PC-9 (cell line): ENCODE measurements around the gene RASD2. TPM values are rescaled to one million over a fixed set of nuclear protein-coding genes. Genes with fewer than 3 reads are reported as not detected.
A peak's percentile ranks its signal among the peaks of the same experiment; 100 is the strongest.

Source experiments
- BruUV-seq: library from RNA; stranded (reverse); fragments of 400-500 nt; replicated peaks from 2 replicates; lab custom pipeline; 2021; lab: Mats Ljungman, UMichigan
- CTCF ChIA-PET: fragments of 300-600 bp; sonication (Branson Sonifier 250); formaldehyde crosslinking; loops from one replicate; lab custom pipeline; 2022; ENCODE audit warnings: antibody characterized with exemption; lab: Charles Lee
- POLR2A ChIA-PET: fragments of 300-600 bp; sonication (Branson Sonifier 250); formaldehyde crosslinking; loops from one replicate; lab custom pipeline; 2022; ENCODE audit warnings: antibody characterized with exemption; ENCODE audit not compliant: unreplicated experiment; lab: Charles Lee
- DNase-seq, 2 experiments: peaks; one replicate each; pipeline versions ENCODE4 v3.0.0 to v3.0.0-alpha.2; 2015 to 2022; ENCODE audit warnings: mixed read lengths in 1 of 2
- H2AFZ ChIP-seq: fragments of 200-600 bp; sonication (generic); 2 replicates; pipeline ENCODE4 v1.8.1; 2017; ENCODE audit warnings: antibody characterized with exemption
- H3F3A ChIP-seq: fragments of 200-600 bp; sonication (generic); 2 replicates; pipeline ENCODE4 v1.8.1; 2017; ENCODE audit warnings: antibody characterized with exemption, mild to moderate bottlenecking, low read depth; ENCODE audit not compliant: insufficient read depth
- H3K27ac ChIP-seq: fragments of 200-600 bp; sonication (generic); 2 replicates; pipeline ENCODE4 v1.6.1; 2016; ENCODE audit warnings: mixed run types
- H3K27me3 ChIP-seq: fragments of 200-600 bp; sonication (generic); 2 replicates; pipeline ENCODE4 v1.6.1; 2016; ENCODE audit warnings: low read depth, mixed run types; ENCODE audit not compliant: insufficient read depth
- H3K36me3 ChIP-seq: fragments of 200-600 bp; sonication (generic); 2 replicates; pipeline ENCODE4 v1.6.1; 2016; ENCODE audit warnings: low read depth, mixed run types
- H3K4me1 ChIP-seq: fragments of 200-600 bp; sonication (generic); replicated peaks from 2 replicates; pipeline ENCODE4 v1.6.1; 2016; ENCODE audit warnings: mixed run types; ENCODE audit not compliant: insufficient read depth
- H3K4me2 ChIP-seq: fragments of 200-600 bp; sonication (generic); 2 replicates; pipeline ENCODE4 v1.6.1; 2017; ENCODE audit warnings: mixed run types
- H3K4me3 ChIP-seq: fragments of 200-600 bp; sonication (generic); 2 replicates; pipeline ENCODE4 v1.6.1; 2016; ENCODE audit warnings: mixed run types
- H3K79me2 ChIP-seq: fragments of 200-600 bp; sonication (generic); 2 replicates; pipeline ENCODE4 v1.6.1; 2017; ENCODE audit warnings: low read depth, mixed run types
- H3K9me2 ChIP-seq: fragments of 200-600 bp; sonication (generic); 2 replicates; pipeline ENCODE4 v1.8.1; 2017; ENCODE audit warnings: mild to moderate bottlenecking; ENCODE audit not compliant: insufficient read depth
- H3K9me3 ChIP-seq: fragments of 200-600 bp; sonication (generic); 2 replicates; pipeline ENCODE4 v1.8.1; 2016; ENCODE audit warnings: low read depth; ENCODE audit not compliant: insufficient read depth
- H4K20me1 ChIP-seq: fragments of 200-600 bp; sonication (generic); 2 replicates; pipeline ENCODE4 v1.8.1; 2017; ENCODE audit not compliant: insufficient read depth
- CTCF ChIP-seq: fragments of 200-600 bp; sonication (generic); conservative IDR thresholded peaks from 2 replicates; pipeline ENCODE4 v1.6.1; 2017; ENCODE audit warnings: mixed run types, antibody characterized with exemption, mild to moderate bottlenecking, moderate library complexity
- EZH2 ChIP-seq: fragments of 200-600 bp; sonication (generic); IDR thresholded peaks from 2 replicates; pipeline ENCODE4 v1.8.0; 2017; ENCODE audit warnings: antibody characterized with exemption, low read depth
- intact Hi-C: fragments of 100-400 bp; cut with micrococcal nuclease; formaldehyde crosslinking; loops from one replicate; pipeline ENCODE4 v1.10.0; 2022; ENCODE audit not compliant: unreplicated experiment
- total RNA-seq: library from RNA; stranded (reverse); gene quantifications from 2 replicates; pipeline ENCODE4 v1.2.3, GENCODE V29; 2021

Gene RASD2
- total RNA-seq, 1 experiment from 2014 or later = 0.70 TPM

GRCh38 chr22:35560366-35560765, 19.7 kb downstream of the RASD2 start:
- Histone ChIP-seq H3K4me2 (no peak overlapping the region), H4K20me1 (no peaks in the 10 kb centered on the region), H3K4me3 (no peak overlapping the region), H3K27me3 (no peaks in the 10 kb centered on the region), H3F3A (peaks cover 46% of the 10 kb centered on the region; the same call in 1 of the 2 replicates), H3K4me1 (peaks cover 14% of the 10 kb centered on the region), H3K79me2 (no peaks in the 10 kb centered on the region), H3K36me3 (no peaks in the 10 kb centered on the region), H2AFZ (no peak overlapping the region), H3K9me2 (no peaks in the 10 kb centered on the region), H3K27ac (no peak overlapping the region), H3K9me3 (no peaks in the 10 kb centered on the region; the same call in 1 of the 2 replicates)
- TF ChIP-seq EZH2 = no peak
- ChIA-PET CTCF (interaction anchor here (0.6 kb wide), 1 partner anchor 208 kb away, joined by 9 read pairs; no protein-coding TSS in a partner anchor), POLR2A (no interaction called here)
- intact Hi-C loops = loop anchor here (10.0 kb wide), 1 partner anchor 66 kb away; no protein-coding TSS in a partner anchor
- DNase-seq = no peak
- BruUV-seq = no TSS peak

- no peak overlapping the region for H3K4me2 ChIP-seq
- H2AFZ ChIP-seq = no peak overlapping the region
- intact Hi-C loops = loop anchor here (10.0 kb wide), 1 partner anchor 66 kb away; no protein-coding TSS in a partner anchor
- no peaks in the 10 kb centered on the region for H3K79me2 ChIP-seq
- no peak overlapping the region for H3K27ac ChIP-seq
- no peaks in the 10 kb centered on the region for H4K20me1 ChIP-seq
- no peaks in the 10 kb centered on the region; the same call in 1 of the 2 replicates for H3K9me3 ChIP-seq
- H3K4me1 ChIP-seq = peaks cover 14% of the 10 kb centered on the region
- H3K4me3 ChIP-seq = no peak overlapping the region
- H3K9me2 ChIP-seq = no peaks in the 10 kb centered on the region
- H3F3A ChIP-seq = peaks cover 50% of the 10 kb centered on the region; the same call in 1 of the 2 replicates
- no peaks in the 10 kb centered on the region for H3K27me3 ChIP-seq
- TF ChIP-seq CTCF (no peak), EZH2 (no peak)
- ChIA-PET POLR2A (no interaction called here), CTCF (interaction anchor here (0.6 kb wide), 1 partner anchor 209 kb away, joined by 9 read pairs; no protein-coding TSS in a partner anchor)
- DNase-seq = no peak
- H3K36me3 ChIP-seq = no peaks in the 10 kb centered on the region
- BruUV-seq = no TSS peak
Measured at GRCh38 chr22:35560824-35561223, 20.2 kb downstream of the RASD2 start.

DNA sequence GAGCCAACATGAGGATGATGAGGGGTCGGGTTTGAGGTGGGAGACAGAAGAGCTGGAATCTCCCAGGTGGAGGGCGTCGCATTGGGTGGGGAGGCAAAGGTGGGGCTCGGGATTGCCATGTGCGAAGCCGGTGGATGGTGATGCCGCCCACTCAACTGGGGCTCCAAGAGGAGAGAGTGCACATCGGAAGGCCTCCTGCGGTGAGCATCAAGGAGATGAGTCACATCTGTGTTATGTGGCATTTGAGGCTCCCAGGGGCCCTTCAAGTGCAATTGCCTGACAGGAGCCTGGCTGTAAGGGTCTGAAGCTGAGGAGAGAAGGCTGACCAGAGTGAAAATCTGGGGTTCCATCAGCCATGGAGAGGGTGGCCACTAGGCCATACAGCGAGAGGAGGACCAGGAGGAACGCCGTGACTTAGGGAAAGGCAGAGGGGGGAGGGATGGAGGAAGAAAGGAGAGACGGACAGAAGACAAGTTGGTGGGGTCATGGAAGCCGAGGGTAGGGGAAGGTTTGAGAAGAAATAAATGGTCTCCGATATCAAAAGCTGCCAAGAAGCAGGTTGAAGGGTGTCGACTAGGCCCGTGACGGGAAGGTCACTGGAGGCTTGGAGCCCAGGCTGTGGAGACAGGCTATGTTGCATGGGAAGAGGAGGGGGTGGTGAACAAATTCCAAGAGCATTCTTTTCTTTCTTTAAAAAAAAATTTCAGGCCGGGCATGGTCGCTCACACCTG, 21.3 kb downstream of the RASD2 start:
- Histone ChIP-seq H2AFZ (no peak overlapping the region), H3K36me3 (no peaks in the 10 kb centered on the region), H3F3A (peaks cover 59% of the 10 kb centered on the region; the same call in 1 of the 2 replicates), H3K9me3 (no peaks in the 10 kb centered on the region; the same call in 1 of the 2 replicates), H3K27ac (no peak overlapping the region), H3K79me2 (no peaks in the 10 kb centered on the region), H3K4me2 (peak overlapping the region; percentile 18; the same call in 1 of the 2 replicates), H3K4me3 (no peak overlapping the region), H4K20me1 (no peaks in the 10 kb centered on the region), H3K9me2 (no peaks in the 10 kb centered on the region), H3K27me3 (no peaks in the 10 kb centered on the region), H3K4me1 (peaks cover 14% of the 10 kb centered on the region)
- no peak for TF ChIP-seq CTCF
- no peak for TF ChIP-seq EZH2
- ChIA-PET POLR2A (no interaction called here), CTCF (no interaction called here)
- intact Hi-C loops = loop anchor here (10.0 kb wide), 1 partner anchor 67 kb away; no protein-coding TSS in a partner anchor
- peak; percentile 55 to 67 for DNase-seq
- no TSS peak for BruUV-seq
